IMR-90 (cell line): ENCODE data around the gene SBF2.

Experiments
- BHLHE40 ChIP-seq: fragments of 150-350 bp; IDR thresholded peaks from 2 replicates; pipeline ENCODE4 v1.6.1; 2016; ENCODE audit warnings: mild to moderate bottlenecking, low read depth, low read length
- CEBPB ChIP-seq: IDR thresholded peaks from 2 replicates; pipeline ENCODE4 v1.6.1; 2012; ENCODE audit warnings: low read depth, low read length, improper control_type of control experiment
- CTCF ChIP-seq: conservative IDR thresholded peaks from 2 replicates; pipeline ENCODE4 v1.5.1; 2012; ENCODE audit warnings: mild to moderate bottlenecking, low read depth, low read length, improper control_type of control experiment
- ELK1 ChIP-seq: fragments of 150-350 bp; IDR thresholded peaks from 2 replicates; pipeline ENCODE4 v1.6.1; 2016; ENCODE audit warnings: low read depth, mild to moderate bottlenecking, low read length, moderate library complexity, borderline replicate concordance
- MAZ ChIP-seq: IDR thresholded peaks from 2 replicates; pipeline ENCODE4 v1.6.1; 2012; ENCODE audit warnings: low read depth, mild to moderate bottlenecking, low read length, improper control_type of control experiment, moderate library complexity, borderline replicate concordance
- MXI1 ChIP-seq: IDR thresholded peaks from 2 replicates; pipeline ENCODE4 v1.6.1; 2012; ENCODE audit warnings: low read depth, mild to moderate bottlenecking, low read length, moderate library complexity, borderline replicate concordance
- POLR2A ChIP-seq: IDR thresholded peaks from 2 replicates; pipeline ENCODE4 v1.6.1; 2012; ENCODE audit warnings: mild to moderate bottlenecking, low read depth, low read length
- RAD21 ChIP-seq: IDR thresholded peaks from 2 replicates; pipeline ENCODE4 v1.6.1; 2012; ENCODE audit warnings: low read length, improper control_type of control experiment
- RCOR1 ChIP-seq: IDR thresholded peaks from 2 replicates; pipeline ENCODE4 v1.6.1; 2012; ENCODE audit warnings: mild to moderate bottlenecking, low read length, improper control_type of control experiment; ENCODE audit not compliant: insufficient replicate concordance
- SMC3 ChIP-seq: fragments of 150-350 bp; IDR thresholded peaks from 2 replicates; pipeline ENCODE4 v1.6.1; 2016; ENCODE audit warnings: low read depth, mild to moderate bottlenecking, antibody characterized with exemption, low read length, moderate library complexity
- USF2 ChIP-seq: fragments of 150-350 bp; IDR thresholded peaks from 2 replicates; pipeline ENCODE4 v1.6.1; 2017; ENCODE audit warnings: mild to moderate bottlenecking, antibody characterized with exemption, low read length, low read depth

GRCh38 chr11:9774591-9775397 lies 519.2 kb downstream of the SBF2 start:
- no peak for TF ChIP-seq CTCF
- no peak for TF ChIP-seq USF2
- no peak for TF ChIP-seq POLR2A
- TF ChIP-seq MXI1: no peak
- no peak for TF ChIP-seq ELK1
- no peak for TF ChIP-seq RAD21
- no peak for TF ChIP-seq SMC3
- TF ChIP-seq CEBPB: no peak
- TF ChIP-seq RCOR1: peak; percentile 36
- TF ChIP-seq BHLHE40: no peak
- no peak for TF ChIP-seq MAZ
